ENCODE data around the gene ASIC1.

DNA sequence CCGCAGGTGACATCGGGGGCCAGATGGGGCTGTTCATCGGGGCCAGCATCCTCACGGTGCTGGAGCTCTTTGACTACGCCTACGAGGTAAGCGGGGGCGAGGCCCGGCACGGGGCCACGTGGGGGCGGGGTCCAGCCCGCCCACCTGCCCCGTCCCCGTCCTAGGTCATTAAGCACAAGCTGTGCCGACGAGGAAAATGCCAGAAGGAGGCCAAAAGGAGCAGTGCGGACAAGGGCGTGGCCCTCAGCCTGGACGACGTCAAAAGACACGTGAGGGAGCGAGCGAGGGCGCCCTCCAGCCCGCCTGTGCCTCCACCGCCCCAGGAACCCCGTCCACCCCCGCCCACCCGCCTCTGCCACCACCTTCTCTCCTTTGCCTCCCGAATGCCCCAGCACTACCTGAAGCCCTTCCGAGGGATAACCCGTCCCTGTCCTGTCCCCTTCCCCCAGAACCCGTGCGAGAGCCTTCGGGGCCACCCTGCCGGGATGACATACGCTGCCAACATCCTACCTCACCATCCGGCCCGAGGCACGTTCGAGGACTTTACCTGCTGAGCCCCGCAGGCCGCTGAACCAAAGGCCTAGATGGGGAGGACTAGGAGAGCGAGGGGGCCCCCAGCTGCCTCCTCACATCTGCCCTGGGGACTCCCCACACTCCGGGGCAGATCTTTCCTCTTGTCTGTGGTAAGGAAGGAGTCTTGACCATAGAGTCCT, 23.9 kb downstream of the ASIC1 start:
- no peak for TF ChIP-seq FOXK2 (IDR thresholded peaks at IDR 0.05)
- no peak for TF ChIP-seq ARNT (IDR thresholded peaks at IDR 0.05)
- no peak for TF ChIP-seq ZNF384 (IDR thresholded peaks at IDR 0.05)
- TF ChIP-seq SUZ12 (IDR thresholded peaks at IDR 0.05) = no peak
